Measurements from ENCODE around the gene MACROH2A1. TPM values are rescaled to one million over a fixed set of nuclear protein-coding genes. Genes with fewer than 3 reads are reported as not detected.

MACROH2A1 gene
- total RNA-seq, 1 donor from 2014 or later, result 190 TPM

DNA sequence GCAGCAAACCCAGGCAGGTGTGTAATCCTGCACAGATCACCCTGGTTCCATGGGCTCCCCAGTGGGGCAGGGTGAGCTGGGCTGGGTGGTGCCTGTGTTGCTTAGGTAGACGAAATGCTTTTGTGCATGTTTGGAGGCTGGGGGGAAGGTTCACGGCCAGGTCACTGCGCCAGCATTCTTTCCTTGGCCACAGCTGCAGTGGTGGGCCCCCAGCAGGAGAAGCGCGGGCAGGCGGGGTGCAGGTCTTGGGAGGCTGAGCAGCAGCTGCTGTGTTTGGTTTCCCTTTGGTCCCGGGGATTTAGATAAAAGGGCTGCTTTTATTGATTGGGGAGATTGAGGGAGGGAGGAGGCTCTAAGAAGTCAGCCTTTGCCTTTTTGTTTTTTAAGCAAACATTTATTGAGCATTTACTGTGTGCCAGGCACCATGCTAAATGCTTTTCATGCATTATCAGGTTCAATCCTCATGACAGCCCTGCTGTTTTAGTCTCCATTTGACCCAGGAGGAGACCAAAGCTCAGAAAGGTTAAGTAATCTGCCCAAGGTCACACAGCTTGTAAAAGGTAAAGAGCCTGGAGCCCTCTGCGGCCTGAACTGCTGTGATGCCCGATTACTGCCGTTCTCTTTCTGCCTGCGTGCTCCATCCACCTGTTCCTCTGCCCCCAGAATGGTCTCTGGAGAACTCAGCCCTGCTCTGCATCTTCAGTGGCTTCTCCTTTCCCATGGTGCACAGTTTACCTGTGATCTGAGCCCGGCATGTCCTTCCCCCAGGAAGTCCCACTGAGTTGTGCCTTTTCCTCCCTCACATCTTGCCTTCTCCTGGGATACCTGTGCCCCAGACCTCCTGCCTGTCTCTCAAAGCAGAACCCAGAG, 94.4 kb downstream of the MACROH2A1 start:
- TF ChIP-seq POLR2A (IDR thresholded peaks at IDR 0.05), result no peak
- no peak for TF ChIP-seq POLR2AphosphoS5 (IDR thresholded peaks at IDR 0.05; ENCODE audit: insufficient read depth in 1 of 2, low read depth in 1 of 2)
- TF ChIP-seq, protein P1, sequence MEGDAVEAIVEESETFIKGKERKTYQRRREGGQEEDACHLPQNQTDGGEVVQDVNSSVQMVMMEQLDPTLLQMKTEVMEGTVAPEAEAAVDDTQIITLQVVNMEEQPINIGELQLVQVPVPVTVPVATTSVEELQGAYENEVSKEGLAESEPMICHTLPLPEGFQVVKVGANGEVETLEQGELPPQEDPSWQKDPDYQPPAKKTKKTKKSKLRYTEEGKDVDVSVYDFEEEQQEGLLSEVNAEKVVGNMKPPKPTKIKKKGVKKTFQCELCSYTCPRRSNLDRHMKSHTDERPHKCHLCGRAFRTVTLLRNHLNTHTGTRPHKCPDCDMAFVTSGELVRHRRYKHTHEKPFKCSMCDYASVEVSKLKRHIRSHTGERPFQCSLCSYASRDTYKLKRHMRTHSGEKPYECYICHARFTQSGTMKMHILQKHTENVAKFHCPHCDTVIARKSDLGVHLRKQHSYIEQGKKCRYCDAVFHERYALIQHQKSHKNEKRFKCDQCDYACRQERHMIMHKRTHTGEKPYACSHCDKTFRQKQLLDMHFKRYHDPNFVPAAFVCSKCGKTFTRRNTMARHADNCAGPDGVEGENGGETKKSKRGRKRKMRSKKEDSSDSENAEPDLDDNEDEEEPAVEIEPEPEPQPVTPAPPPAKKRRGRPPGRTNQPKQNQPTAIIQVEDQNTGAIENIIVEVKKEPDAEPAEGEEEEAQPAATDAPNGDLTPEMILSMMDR (IDR thresholded peaks at IDR 0.05), result no peak
- Histone ChIP-seq H3K9me3 (no peaks in the 10 kb centered on the region), H3K27ac (no peak overlapping the region)

DNA sequence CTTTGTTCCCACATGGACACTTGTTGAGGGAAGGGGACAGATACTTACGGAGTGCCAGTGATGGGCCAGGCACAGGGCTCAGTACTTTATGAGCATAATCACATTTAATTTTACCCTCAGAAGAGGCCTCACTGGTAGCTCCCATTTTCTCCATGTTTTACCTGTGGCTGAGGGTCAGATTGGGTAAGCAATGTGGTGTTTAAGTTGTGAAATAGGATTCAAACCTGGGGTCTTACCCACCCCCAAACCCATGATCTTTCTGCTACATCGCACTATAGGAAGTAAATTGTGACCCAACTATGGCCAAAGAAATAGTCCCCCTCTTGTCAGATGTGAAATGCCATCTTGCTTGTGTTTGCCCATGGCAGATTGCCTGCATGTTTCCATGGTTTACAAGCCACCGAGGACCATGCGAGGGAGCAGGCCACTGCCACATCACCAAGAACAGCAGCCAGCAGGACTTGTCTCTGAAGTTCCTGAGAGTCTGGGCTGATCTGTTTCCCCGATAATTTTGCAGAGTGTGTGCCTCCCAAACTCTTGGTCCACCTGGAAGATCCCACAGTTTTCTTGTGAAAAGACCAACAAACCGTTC, 95.4 kb downstream of the MACROH2A1 start:
- H3K4me1 ChIP-seq, result no peaks in the 10 kb centered on the region
- no peaks in the 10 kb centered on the region for H3K36me3 ChIP-seq
- TF ChIP-seq POLR2A (IDR thresholded peaks at IDR 0.05), result no peak
- TF ChIP-seq, protein P1 (IDR thresholded peaks at IDR 0.05), result no peak
- TF ChIP-seq POLR2AphosphoS5 (IDR thresholded peaks at IDR 0.05; ENCODE audit: insufficient read depth in 1 of 2, low read depth in 1 of 2), result no peak
- no peaks in the 10 kb centered on the region for H3K9me3 ChIP-seq
- no peak overlapping the region for H3K27ac ChIP-seq
- intact Hi-C loops (cut with DNase I), result no loop called here
- no peak for DNase-seq (ENCODE audit: extremely low spot score in 2 of 2)
- no peaks in the 10 kb centered on the region for H3K27me3 ChIP-seq
- no peak overlapping the region for H3K4me3 ChIP-seq

More for the DNA sequence above, 94.4 kb downstream of the MACROH2A1 start:
- DNase-seq (ENCODE audit: extremely low spot score in 2 of 2), result peak; percentile 72 to 92
- intact Hi-C loops (cut with DNase I), result no loop called here
- no peaks in the 10 kb centered on the region for H3K27me3 ChIP-seq
- no peaks in the 10 kb centered on the region for H3K36me3 ChIP-seq
- no peak overlapping the region for H3K4me3 ChIP-seq
- no peaks in the 10 kb centered on the region for H3K4me1 ChIP-seq

DNA sequence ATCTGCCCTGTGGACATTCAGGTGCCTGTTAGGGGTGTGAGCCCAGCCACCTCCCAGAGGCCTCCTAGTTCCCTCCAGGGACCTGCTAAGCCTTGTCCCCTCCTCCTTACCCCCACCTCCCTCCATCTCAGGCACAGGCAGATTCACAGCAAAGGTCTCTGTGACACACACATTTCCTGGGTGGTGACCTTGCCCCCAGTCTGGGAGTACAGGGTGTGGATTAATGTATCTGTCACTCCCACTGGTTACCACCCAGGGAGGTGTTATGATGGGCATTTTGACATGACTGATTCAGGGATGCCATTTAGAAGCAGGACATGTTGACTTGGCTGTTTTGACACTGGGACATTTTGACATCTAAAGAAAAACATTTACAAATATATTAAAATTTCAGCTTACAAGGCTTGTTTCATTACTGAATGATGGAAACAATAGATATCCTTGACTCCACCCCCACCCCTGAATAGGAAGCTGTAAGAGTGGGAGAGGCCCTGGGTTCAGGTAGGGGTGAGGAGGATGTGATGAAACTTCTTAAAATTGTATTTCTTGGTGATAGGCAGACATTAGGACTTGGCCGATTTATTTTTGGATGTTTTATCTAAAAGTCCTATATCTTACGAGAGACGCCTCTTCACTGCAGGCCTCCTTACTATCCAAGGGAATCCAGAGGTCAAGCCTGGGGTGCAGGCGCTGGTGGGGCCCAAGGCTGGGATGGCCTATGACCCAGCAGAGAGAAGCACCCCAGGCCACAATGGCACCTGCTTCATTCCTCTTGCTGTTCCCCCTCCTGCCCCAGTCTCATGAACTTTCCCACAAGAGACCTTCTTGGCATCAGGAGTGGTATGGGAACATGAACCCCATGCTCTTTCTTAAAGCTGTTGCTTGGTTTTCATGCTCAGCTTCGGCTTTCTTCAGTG, 101.9 kb downstream of the MACROH2A1 start:
- intact Hi-C loops (cut with DNase I), result no loop called here
- H3K36me3 ChIP-seq, result no peaks in the 10 kb centered on the region
- H3K4me3 ChIP-seq, result no peak overlapping the region
- H3K9me3 ChIP-seq, result no peaks in the 10 kb centered on the region
- TF ChIP-seq POLR2A (IDR thresholded peaks at IDR 0.05) (no peak), POLR2AphosphoS5 (IDR thresholded peaks at IDR 0.05; ENCODE audit: insufficient read depth in 1 of 2, low read depth in 1 of 2) (no peak)
- TF ChIP-seq, protein P1 (IDR thresholded peaks at IDR 0.05), result no peak
- no peak for DNase-seq (ENCODE audit: extremely low spot score in 2 of 2)
- H3K27me3 ChIP-seq, result no peaks in the 10 kb centered on the region
- H3K4me1 ChIP-seq, result no peaks in the 10 kb centered on the region
- H3K27ac ChIP-seq, result no peak overlapping the region

DNA sequence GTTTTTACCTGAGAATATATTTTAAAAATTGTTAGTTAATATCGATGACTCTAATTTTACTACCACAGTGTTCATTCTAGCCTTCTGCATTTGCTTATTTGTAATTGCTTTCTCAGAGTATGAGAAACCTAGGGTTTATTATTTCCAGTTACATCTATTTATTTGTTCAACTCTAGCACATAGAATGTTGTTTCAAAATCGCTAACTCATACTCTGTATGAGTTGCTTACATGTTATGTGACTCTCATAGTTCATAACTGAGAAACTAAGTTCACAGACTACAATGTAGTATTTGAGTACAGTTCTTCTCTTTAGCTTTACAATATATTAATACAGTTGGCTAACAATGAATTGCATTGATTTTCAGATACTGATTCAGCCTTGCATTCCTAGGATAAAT, 103.2 kb downstream of the MACROH2A1 start:
- Histone ChIP-seq H3K4me1 (no peaks in the 10 kb centered on the region), H3K27me3 (no peaks in the 10 kb centered on the region), H3K36me3 (no peaks in the 10 kb centered on the region), H3K9me3 (no peaks in the 10 kb centered on the region), H3K27ac (no peak overlapping the region), H3K4me3 (no peak overlapping the region)
- TF ChIP-seq POLR2A (IDR thresholded peaks at IDR 0.05), result no peak
- no peak for TF ChIP-seq POLR2AphosphoS5 (IDR thresholded peaks at IDR 0.05; ENCODE audit: insufficient read depth in 1 of 2, low read depth in 1 of 2)
- TF ChIP-seq, protein P1 (IDR thresholded peaks at IDR 0.05), result no peak
- no peak for DNase-seq (ENCODE audit: extremely low spot score in 2 of 2)
- intact Hi-C loops (cut with DNase I), result no loop called here

Measured in vagina (tissue), 2 donors.